OCI-M2 (cell line): ENCODE data around the gene SLC29A4.
"Not testable (repeated sequence)": the region's sequence is repeated elsewhere in the genome, so short reads cannot be mapped to it uniquely, and the experiment has no call there.

Experiments
- DNase-seq: peaks from one replicate; lab custom pipeline; 2025; ENCODE audit not compliant: unreplicated experiment; lab: John Stamatoyannopoulos, UW

Gene SLC29A4

DNA sequence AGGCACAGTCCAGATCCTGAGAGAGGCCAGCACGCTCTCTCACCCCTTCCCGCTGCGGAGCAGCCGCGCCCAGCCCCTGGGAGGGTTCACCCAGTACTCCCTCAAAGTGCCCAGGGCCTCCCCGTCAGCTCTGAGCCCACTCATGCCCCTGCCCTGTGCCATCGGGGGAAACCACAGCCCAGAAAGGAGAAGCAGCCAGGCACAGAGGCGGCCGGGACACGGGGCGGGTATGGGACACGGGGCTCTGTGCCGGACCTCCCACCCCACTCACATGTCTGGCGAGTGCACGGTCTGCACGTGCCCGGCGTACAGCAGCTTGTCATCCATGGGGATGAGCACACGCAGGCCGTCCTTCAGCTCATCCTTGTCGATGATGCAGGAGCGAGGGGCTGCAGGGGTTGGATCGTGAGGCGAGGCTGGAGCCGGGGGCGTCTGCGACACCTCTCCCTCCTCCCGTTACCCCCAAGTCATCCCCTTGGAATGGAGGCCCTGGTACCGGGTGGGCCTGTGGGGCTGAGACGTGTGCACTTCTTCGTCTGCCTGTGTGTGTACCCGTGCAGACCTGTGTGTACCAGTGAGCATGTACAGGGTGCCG lies 38.2 kb downstream of the SLC29A4 start:
- DNase-seq: no peak

GRCh38 chr7:5322621-5323410 lies 40.1 kb downstream of the SLC29A4 start:
- no peak for DNase-seq

DNA sequence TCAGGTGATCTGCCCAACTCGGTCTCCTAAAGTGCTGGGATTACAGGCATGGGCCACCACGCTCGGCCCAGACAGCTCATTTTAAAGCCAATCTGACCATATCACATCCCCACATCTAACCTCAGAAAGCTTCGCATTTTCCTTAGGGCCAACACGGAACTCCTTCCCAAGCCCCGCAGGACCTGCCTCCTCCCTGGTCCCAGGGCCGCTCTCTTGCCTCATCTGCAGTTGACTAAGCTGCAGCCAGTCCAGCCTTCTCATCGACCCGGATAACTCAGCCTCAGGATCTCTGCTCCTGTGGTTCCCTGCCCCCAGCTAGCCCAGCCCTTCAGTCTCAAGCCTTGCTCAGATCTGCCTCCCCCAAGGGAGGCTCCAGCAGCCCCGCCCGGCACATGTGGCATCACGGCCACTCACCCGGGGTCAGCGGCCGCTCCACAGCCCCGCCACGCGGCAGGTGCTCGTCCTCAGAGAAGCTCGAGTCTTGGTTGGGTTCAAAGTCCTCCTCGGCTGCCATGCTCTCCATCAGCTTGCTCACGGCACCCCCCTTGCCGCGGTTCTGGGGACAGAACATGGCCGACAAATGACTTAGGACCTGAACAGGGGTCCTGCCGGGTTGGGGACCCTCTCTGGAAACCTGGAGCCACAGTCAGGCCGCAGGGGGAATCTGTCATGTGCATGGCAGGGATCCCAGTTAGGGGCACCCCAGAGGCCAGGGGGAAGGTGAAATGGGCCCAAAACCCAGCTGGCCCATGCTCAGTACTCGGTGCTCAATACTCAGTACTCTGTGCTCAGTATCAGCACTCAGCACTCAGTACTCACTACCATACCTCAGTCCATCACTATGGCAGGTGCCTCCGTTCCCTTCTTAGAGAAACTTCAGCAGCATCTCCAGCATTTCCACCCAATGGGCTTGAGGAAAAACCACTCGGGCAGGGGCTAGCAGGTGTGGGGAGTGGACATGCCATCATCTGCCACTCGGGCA lies 41.3 kb downstream of the SLC29A4 start:
- DNase-seq: not testable (repeated sequence)

DNA sequence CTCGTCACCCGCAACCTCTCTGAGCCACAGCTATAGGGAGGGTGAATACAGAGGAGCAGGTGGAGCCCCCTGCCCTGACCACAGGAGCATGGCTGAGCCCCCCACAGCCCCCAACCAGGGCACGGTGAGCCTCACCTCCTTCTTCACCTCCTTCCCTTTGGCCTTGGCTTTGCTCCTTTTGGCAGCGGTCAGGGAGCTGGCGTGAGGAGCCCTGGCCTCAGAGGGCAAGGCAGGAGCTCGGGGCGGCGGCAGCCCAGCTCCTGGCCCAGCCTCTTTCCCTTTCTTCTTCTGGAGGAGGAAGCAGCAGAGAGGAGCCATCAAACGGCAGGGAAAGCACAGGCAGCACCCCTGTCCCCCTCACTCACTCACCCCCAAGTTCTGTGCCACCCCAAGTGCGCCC lies 42.2 kb downstream of the SLC29A4 start:
- no peak for DNase-seq

- no peak for DNase-seq
Measured at GRCh38 chr7:5330288-5330687, 47.5 kb downstream of the SLC29A4 start.

GRCh38 chr7:5332579-5332978 lies 49.8 kb downstream of the SLC29A4 start:
- DNase-seq: no peak

DNA sequence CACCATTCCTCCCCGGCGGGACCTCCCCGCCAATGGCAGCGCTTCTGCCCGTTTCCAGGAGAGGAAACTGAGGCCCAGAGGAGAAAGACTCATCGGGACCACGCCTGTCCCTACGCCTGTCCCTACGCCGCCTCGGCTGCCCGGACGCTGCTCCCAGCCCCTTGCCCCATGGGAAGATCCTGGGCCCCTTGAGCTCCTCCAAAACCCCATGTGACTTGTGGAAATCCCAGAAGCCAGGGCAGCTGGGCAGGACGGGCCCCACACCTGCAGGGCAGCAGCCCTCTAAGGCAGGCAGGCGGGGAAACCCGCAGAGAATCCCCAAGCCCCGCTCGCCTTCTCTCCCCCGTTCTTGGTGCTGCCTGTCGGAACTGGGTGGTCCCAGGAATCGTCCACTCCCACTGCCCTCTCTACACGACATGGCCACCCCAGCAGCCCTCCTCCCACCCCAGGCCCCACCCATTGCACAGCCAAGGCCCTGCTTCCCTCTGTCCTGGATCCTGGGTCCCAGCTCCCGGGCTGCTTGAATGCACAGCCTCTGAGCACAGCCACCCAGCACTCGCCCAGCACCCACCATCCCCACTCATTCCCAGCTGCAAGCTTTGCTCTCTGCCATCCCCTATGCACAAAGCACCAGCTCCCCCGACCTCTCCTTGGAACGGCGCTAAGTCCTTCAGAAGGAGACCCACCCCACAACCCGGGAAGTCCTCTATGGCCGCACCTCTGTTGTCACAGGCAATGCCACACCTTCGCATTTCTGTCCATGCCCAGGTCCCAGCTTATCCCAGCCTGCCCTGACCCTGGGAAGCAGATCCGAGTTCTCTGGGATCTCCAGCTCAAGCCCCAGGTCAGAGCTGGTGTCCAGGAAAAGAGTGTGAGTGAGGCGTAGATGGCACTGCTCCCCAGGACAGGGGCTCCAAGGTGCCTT lies 50.6 kb downstream of the SLC29A4 start:
- DNase-seq: no peak

- DNase-seq: no peak
Measured at GRCh38 chr7:5334671-5335070, 51.9 kb downstream of the SLC29A4 start.

DNA sequence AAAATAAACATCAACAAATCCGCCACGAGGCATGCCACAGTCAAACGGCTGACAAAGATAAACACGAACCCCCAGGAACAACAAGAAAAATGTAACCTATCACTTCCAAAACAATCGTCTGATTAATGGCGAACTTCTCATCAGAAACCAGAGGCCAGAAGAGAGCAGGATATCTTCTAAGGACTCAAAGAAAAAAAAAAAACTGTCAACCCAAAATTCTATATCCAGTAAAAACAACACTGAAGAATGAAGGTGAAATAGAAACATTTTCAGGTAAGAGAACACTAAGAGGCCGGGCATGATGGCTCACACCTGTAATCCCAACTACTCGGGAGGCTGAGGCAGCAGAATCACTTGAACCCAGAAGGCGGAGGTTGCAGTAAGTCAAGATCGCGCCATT lies 54.3 kb downstream of the SLC29A4 start:
- no peak for DNase-seq

DNA sequence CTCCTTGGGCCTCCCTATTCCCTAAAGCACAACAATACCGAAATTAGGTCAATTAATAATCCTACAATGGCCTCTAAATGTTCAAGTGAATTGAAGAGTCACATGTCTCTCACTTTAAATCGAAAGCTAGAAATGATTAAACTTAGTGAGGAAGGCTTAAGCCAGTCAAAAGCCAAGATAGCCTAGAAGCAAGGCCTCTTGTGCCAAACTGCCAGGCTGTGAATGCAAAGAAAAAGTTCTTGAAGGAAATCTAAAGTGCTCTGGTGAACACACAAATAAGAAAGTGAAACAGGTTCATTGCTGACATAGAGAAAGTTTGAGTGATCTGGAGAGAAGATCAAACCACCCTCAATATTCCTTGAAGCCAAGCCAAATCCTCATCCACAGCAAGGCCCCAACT lies 57.2 kb downstream of the SLC29A4 start:
- no peak for DNase-seq

- DNase-seq: no peak
Measured at GRCh38 chr7:5342631-5343030, 59.9 kb downstream of the SLC29A4 start.

DNA sequence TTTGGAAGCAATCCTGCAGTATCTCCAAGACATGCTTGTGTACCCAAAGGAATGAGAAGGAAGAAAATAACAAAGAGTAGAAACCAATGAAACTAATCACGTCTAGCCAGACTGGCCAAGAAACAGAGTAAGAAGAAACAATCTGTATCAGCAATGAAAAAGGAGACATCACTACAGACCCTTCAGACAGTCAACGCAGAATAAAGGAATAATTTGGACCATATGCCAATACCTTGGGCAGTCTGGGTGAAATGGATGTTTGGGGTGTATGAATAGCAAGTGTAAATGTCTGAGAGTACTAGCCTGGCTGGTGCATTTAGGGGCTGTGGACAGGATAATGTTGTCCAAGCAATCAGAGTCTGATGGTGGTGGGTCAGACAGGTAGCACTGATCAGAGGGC lies 61.1 kb downstream of the SLC29A4 start:
- DNase-seq: no peak

GRCh38 chr7:5344342-5344741 lies 61.6 kb downstream of the SLC29A4 start:
- no peak for DNase-seq

- no peak for DNase-seq
Measured at GRCh38 chr7:5345171-5345570, 62.4 kb downstream of the SLC29A4 start.

GRCh38 chr7:5345671-5346070 lies 62.9 kb downstream of the SLC29A4 start:
- DNase-seq: no peak

DNA sequence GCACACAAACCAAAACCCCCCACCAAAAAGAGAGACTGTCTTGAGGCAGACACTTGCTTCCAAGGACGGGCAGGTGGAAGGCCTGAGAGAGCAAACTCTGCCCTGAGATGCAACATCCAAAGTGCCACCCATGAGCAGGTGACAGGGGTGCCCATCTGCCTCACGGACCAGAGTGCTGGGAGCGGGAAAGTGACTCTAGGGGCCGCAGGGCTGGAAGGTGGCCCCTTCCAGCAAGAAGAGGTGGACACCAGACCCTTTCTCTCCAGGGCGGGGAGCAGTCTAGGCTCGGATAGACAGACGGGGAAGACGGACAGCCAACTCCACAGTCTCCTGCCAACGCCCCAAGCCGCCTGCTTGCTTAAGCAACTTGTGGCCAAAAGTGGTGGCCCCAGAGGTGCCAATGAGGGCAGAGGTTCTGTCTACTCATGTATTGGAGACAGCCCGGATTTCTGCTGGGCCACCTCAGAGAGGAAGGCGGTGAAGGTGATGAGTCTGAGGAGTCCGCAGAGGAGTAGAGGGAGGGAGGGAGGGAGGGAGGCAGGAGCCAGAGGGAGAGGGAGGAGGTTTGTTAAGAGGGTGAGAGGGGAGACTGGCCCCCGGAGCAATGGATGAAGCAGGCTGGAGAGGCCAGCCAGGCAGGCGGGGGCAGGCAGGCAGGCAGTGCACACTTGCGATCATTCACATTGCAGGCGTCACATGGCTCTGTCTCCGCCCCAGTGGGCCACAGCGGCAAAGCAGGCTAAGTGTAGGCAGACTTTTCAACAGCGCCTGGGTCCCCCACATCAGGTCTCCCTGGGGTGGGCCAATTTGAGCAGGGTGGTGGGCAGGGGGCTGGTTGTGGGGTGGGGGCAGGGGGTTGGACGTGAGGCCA lies 65.6 kb downstream of the SLC29A4 start:
- no peak for DNase-seq

DNA sequence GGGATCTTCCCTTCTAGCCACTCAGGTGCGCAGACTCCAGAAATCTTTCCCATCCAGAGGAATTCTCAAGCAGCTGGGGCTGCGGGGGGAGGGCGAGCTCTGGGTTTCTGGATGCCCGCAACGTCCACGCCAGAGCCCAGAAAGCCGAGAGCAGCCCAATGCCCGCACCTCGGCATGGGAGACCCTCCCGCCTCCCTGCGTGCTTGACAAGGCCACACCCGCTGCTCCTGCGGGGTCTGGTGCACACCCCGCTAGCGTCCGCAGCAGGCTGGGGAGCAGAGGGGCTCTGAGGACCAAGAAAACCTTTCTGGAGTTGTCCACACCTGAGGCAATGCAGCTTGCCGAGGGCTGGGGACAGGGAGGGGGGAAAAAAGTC lies 66.2 kb downstream of the SLC29A4 start:
- no peak for DNase-seq

DNA sequence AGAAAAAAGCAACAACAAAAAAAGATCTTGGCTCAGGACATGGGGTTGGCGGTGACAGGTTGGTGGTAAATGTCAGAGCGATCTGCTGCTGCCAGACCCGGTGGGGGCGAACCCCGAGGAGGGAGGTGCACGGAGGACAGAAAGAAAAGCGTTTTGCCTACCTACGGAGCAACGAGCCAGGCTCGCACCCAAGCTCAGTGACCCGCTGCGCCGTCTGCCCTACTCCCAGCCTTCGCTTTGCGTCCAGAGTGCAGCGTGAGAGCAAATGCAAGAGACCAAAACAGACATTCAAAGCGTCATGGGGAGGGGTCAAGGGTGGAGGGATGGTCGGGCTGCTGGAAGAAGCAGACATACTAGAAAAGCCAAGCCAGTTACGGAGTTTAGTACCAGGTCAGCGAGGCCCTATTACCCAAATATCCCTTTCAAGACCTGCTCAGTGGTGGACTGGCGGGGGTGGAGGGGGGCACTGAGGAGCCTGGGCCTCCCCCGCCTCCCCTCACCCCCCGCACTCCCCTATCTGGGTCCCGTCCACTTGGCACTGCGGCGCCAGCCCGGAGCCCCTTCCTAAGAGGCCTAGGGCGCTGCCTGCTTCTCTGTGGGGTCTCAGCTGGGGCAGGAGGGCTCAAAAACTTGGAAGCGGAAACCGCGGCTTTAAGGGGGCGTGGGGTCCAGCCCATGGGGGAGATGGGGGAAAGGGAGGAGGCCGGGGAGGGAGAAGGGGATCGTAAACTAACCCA lies 66.9 kb downstream of the SLC29A4 start:
- DNase-seq: no peak

DNA sequence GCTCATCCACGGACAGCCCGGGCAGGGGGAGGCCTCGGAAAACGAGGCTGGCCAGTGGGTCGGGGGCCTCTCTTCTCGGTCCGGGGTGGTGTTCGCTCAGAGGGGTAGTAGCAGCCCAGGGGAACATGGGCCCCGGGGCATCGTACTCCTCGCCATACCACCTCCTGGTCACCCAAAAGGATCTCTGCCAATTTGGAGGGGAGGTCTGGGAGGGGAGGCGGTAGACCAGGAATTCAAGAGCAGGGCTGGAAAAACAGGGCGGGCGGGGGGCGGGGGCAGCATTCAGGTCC lies 67.4 kb downstream of the SLC29A4 start:
- no peak for DNase-seq
